A673 (cell line): ENCODE results near the gene RNF113B. TPM values are rescaled to one million over a fixed set of nuclear protein-coding genes. Genes with fewer than 3 reads are reported as not detected.

ENCODE experiments used
- BruUV-seq: library from RNA; stranded (reverse); fragments of 400-500 nt; replicated peaks from 2 replicates; lab custom pipeline; 2021; lab: Mats Ljungman, UMichigan
- CTCF ChIA-PET: fragments of 300-600 bp; sonication (Branson Sonifier 250); formaldehyde crosslinking; loops from one replicate; lab custom pipeline; 2022; ENCODE audit warnings: antibody characterized with exemption; lab: Charles Lee
- POLR2A ChIA-PET: fragments of 300-600 bp; sonication (Branson Sonifier 250); formaldehyde crosslinking; loops from one replicate; lab custom pipeline; 2022; ENCODE audit warnings: antibody characterized with exemption; ENCODE audit not compliant: low non-redundant PET; lab: Charles Lee
- DNase-seq: peaks from one replicate; pipeline ENCODE4 v3.0.0-alpha.2; 2015; ENCODE audit warnings: low spot score
- H3K27ac ChIP-seq: fragments of 200-600 bp; sonication (generic); 2 replicates; pipeline ENCODE4 v1.5.1; 2016; ENCODE audit warnings: mixed run types, low read depth, mild to moderate bottlenecking, mixed read lengths, antibody characterized with exemption, low read length; ENCODE audit not compliant: poor library complexity, severe bottlenecking
- H3K27me3 ChIP-seq: fragments of 200-600 bp; sonication (generic); replicated peaks from 2 replicates; pipeline ENCODE4 v1.6.1; 2017; ENCODE audit warnings: mixed run types, low read depth, mild to moderate bottlenecking, mixed read lengths, antibody characterized with exemption, low read length; ENCODE audit not compliant: insufficient read depth, poor library complexity
- H3K36me3 ChIP-seq: fragments of 200-600 bp; sonication (generic); 2 replicates; pipeline ENCODE4 v1.6.1; 2016; ENCODE audit warnings: mixed run types, mild to moderate bottlenecking, mixed read lengths, antibody characterized with exemption, low read length; ENCODE audit not compliant: insufficient read depth, poor library complexity, severe bottlenecking
- H3K4me1 ChIP-seq: fragments of 200-600 bp; sonication (generic); 2 replicates; pipeline ENCODE4 v1.6.1; 2017; ENCODE audit warnings: mixed run types, mild to moderate bottlenecking, mixed read lengths, antibody characterized with exemption, low read length; ENCODE audit not compliant: insufficient read depth, poor library complexity, severe bottlenecking
- H3K4me3 ChIP-seq: fragments of 200-600 bp; sonication (generic); 2 replicates; pipeline ENCODE4 v1.5.1; 2016; ENCODE audit warnings: low read depth, mixed run types, mild to moderate bottlenecking, mixed read lengths, low read length; ENCODE audit not compliant: poor library complexity, severe bottlenecking
- H3K9me3 ChIP-seq: fragments of 200-600 bp; sonication (generic); 2 replicates; pipeline ENCODE4 v1.6.1; 2016; ENCODE audit warnings: mixed run types, low read depth, mild to moderate bottlenecking, mixed read lengths, antibody characterized with exemption, low read length; ENCODE audit not compliant: poor library complexity, severe bottlenecking
- CTCF ChIP-seq: fragments of 300-800, 200-600 bp; sonication (generic); conservative IDR thresholded peaks from 2 replicates; pipeline ENCODE4 v1.5.1; 2017; ENCODE audit warnings: low read depth, mild to moderate bottlenecking, antibody characterized with exemption, low read length, moderate library complexity, mixed read lengths
- EZH2 ChIP-seq: fragments of 200-600 bp; sonication (generic); IDR thresholded peaks from 2 replicates; pipeline ENCODE4 v1.6.1; 2017; ENCODE audit warnings: borderline replicate concordance, low read depth, mild to moderate bottlenecking, mixed read lengths, antibody characterized with exemption, low read length; ENCODE audit not compliant: poor library complexity, severe bottlenecking
- intact Hi-C: fragments of 100-400 bp; cut with micrococcal nuclease; formaldehyde crosslinking; loops from one replicate; pipeline ENCODE4 v1.10.0; 2022; ENCODE audit not compliant: unreplicated experiment
- total RNA-seq: library from RNA; stranded (reverse); gene quantifications from 2 replicates; pipeline ENCODE4 v1.2.3, GENCODE V29; 2021

The RNF113B gene
- total RNA-seq, 1 experiment from 2014 or later, result not detected

DNA sequence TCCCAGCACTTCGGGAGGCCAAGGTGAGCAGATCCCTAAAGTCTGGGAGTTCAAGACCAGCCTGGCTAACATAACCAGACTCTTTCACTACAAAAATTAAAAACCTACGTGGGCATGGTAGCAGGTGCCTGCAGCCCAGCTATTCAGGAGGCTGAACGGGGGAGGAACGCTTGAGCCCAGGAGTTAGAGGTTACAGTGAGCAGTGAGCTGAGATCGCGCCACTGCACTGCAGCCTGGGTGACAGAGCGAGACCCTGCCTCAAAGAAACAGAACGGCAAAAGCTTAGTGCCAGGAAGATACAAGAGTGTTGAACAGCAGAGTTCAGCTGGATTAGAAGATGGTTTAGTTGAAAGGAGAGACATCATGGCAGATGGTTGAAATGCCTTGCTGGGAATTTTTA is 24.1 kb upstream of the RNF113B start:
- Histone ChIP-seq H3K4me1 (no peaks in the 10 kb centered on the region), H3K36me3 (peaks cover 5% of the 10 kb centered on the region), H3K4me3 (no peak overlapping the region), H3K27me3 (no peaks in the 10 kb centered on the region), H3K9me3 (peaks cover 24% of the 10 kb centered on the region), H3K27ac (no peak overlapping the region)
- no peak for DNase-seq
- no peak for TF ChIP-seq EZH2
- TF ChIP-seq CTCF, result no peak
- intact Hi-C loops, result no loop called here
- no TSS peak for BruUV-seq
- ChIA-PET CTCF (no interaction called here), POLR2A (no interaction called here)

DNA sequence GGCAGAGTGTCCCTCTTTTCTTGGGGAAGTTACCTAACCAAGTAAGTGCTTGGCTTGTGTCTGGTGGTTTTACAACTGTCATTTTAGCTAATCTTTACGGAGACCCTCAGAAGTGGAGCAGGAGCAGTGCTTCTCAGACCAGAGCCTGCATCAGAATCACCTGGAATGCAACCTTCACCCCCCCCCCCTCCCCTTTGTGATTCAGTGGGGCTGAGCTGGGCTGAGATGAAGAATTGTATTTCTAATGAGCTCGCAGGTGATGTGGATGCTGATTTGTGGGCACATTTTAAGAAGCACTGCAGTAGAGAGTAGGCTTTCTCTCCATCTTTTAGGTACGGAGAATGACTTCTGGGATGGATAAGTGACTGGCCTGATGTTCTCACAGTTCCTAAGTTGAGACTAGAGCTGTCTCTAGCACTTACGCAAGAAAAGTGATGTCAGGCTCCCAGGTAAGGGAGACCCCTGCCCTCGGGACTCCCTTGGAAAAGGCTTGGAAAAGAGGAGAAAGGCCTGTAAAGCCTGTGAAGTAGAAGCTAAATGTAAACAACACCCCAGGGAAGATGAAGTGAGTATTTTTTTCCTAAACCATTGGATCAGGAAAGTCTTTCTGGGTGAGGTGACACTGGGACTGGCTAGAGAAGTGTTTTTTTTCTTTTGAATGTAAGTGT is 23.3 kb upstream of the RNF113B start:
- Histone ChIP-seq H3K36me3 (peaks cover 5% of the 10 kb centered on the region), H3K27ac (no peak overlapping the region), H3K4me1 (no peaks in the 10 kb centered on the region), H3K27me3 (no peaks in the 10 kb centered on the region), H3K4me3 (no peak overlapping the region), H3K9me3 (peaks cover 18% of the 10 kb centered on the region)
- POLR2A ChIA-PET, result no interaction called here
- TF ChIP-seq CTCF (no peak), EZH2 (no peak)
- intact Hi-C loops, result no loop called here
- DNase-seq, result no peak
- BruUV-seq, result no TSS peak
- CTCF ChIA-PET, result no interaction called here

GRCh38 chr13:98199480-98199879 is 22.4 kb upstream of the RNF113B start:
- H3K4me3 ChIP-seq, result no peak overlapping the region
- intact Hi-C loops, result no loop called here

More at GRCh38 chr13:98199480-98199879, 22.4 kb upstream of the RNF113B start:
- H3K27me3 ChIP-seq, result no peaks in the 10 kb centered on the region
- H3K36me3 ChIP-seq, result peaks cover 5% of the 10 kb centered on the region
- no peaks in the 10 kb centered on the region for H3K4me1 ChIP-seq
- TF ChIP-seq EZH2 (no peak), CTCF (no peak)
- no TSS peak for BruUV-seq
- no peak for DNase-seq
- H3K9me3 ChIP-seq, result peaks cover 10% of the 10 kb centered on the region
- CTCF ChIA-PET, result no interaction called here
- POLR2A ChIA-PET, result no interaction called here
- H3K27ac ChIP-seq, result no peak overlapping the region
